Renal cortical epithelial cell (primary cell): ENCODE results near the gene ADAM21. TPM values are rescaled to one million over a fixed set of nuclear protein-coding genes. Genes with fewer than 3 reads are reported as not detected.
"Not testable (repeated sequence)": the region's sequence is repeated elsewhere in the genome, so short reads cannot be mapped to it uniquely, and the experiment has no call there.

Experiments
- DNase-seq: peaks from one replicate; pipeline ENCODE4 v3.0.0-alpha.2; 2011; ENCODE audit warnings: low read depth
- total RNA-seq: library from RNA; depleted of rRNA; stranded (reverse); fragments of >200 nt; gene quantifications from 2 replicates; pipeline ENCODE4 v1.2.3, GENCODE V29; 2014

ADAM21 gene
- total RNA-seq, 1 donor from 2014 or later: 1.7 TPM

DNA sequence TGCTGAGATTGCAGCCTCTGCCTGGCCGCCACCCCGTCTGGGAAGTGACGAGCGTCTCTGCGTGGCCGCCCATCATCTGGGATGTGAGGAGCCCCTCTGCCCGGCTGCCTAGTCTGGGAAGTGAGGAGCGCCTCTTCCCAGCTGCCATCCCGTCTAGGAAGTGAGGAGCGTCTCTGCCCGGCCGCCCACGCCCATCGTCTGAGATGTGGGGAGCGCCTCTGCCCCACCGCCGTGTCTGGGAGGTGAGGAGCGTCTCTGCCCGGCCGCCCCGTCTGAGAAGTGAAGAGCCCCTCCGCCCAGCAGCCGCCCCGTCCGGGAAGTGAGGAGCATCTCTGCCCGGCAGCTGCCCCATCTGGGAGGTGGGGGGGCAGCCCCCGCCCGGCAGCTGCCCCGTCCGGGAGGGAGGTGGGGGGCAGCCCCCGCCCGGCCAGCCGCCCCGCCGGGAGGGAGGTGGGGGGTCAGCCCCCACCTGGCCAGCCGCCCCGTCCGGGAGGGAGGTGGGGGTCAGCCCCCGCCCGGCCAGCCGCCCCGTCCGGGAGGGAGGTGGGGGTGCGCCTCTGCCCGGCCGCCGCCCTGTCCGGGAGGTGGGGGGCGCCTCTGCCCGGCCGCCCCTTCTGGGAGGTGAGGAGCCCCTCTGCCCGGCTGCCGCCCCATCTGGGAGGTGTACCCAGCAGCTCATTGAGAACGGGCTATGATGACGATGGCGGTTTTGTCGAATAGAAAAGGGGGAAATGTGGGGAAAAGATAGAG is 25.6 kb downstream of the ADAM21 start:
- not testable (repeated sequence) for DNase-seq

GRCh38 chr14:70489579-70490200 is 37.7 kb downstream of the ADAM21 start:
- DNase-seq: no peak

DNA sequence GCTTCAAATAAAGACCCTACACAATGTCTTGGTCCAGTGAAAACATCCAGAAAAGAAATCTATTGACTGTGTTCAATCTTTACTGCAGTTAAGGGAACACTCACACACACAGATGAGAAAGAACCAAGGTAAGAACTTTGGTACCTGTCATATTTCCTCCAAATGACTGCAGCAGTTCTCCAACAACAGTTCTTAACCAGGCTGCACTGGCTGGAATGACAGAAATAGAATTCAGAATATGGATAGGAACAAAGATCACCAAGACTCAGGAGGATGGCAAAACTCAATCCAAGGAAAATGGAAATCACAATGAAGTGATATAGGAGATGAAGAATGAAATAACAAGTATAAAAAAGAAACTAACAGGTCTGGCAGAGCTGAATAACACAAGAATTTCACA is 46.2 kb downstream of the ADAM21 start:
- DNase-seq: no peak

Other genes with a start within 250 kb of the ADAM21 start
- 54.2 and 81.8 TPM in 2 replicates for gene COX16, start 92.5 kb upstream of the ADAM21 start, total RNA-seq
- gene SYNJ2BP, start 35.1 kb upstream of the ADAM21 start, total RNA-seq: 16.1 and 31.3 TPM in 2 replicates
- gene ADAM20, start 82.8 kb downstream of the ADAM21 start, total RNA-seq: 0.87 and 2.4 TPM in 2 replicates
- 36.1 and 37.8 TPM in 2 replicates for gene MED6, start 148.5 kb downstream of the ADAM21 start, total RNA-seq
- 4.0 and 9.9 TPM in 2 replicates for gene TTC9, start 189.7 kb downstream of the ADAM21 start, total RNA-seq